HepG2 (cell line): ENCODE measurements around the gene KCNJ14. TPM values are rescaled to one million over a fixed set of nuclear protein-coding genes. Genes with fewer than 3 reads are reported as not detected.
A peak's percentile ranks its signal among the peaks of the same experiment; 100 is the strongest.

ENCODE experiments used
- BCL6 ChIP-seq: IDR thresholded peaks from 2 replicates; pipeline ENCODE4 v1.6.1; 2016; ENCODE audit warnings: missing genetic modification reagents, missing compliant biosample characterization
- CERS6 ChIP-seq: sonication (generic); formaldehyde crosslinking; IDR thresholded peaks from 2 replicates; pipeline ENCODE4 v1.5.0; 2020; ENCODE audit warnings: missing genetic modification reagents
- HNF1A ChIP-seq, 2 experiments: sonication (generic) in 1 of 2; formaldehyde crosslinking in 1 of 2; IDR thresholded peaks; 2 replicates each; pipeline versions ENCODE4 v1.4.0 to v1.6.1; 2016 to 2020; ENCODE audit warnings: borderline replicate concordance in 1 of 2, low read depth in 1 of 2, mild to moderate bottlenecking in 1 of 2, missing genetic modification reagents in 1 of 2
- HOXA9 ChIP-seq: sonication (generic); formaldehyde crosslinking; IDR thresholded peaks from 2 replicates; pipeline ENCODE4 v1.8.1; 2022; ENCODE audit warnings: missing genetic modification reagents, mild to moderate bottlenecking, moderate library complexity, borderline replicate concordance
- JUN ChIP-seq: sonication (generic); formaldehyde crosslinking; IDR thresholded peaks from 2 replicates; pipeline ENCODE4 v1.4.0; 2020; ENCODE audit warnings: mild to moderate bottlenecking, missing genetic modification reagents
- MED8 ChIP-seq: sonication (generic); formaldehyde crosslinking; IDR thresholded peaks from 2 replicates; pipeline ENCODE4 v1.8.1; 2023; ENCODE audit warnings: mild to moderate bottlenecking, missing genetic modification reagents; ENCODE audit not compliant: insufficient replicate concordance
- NFAT5 ChIP-seq: sonication (generic); formaldehyde crosslinking; IDR thresholded peaks from 2 replicates; pipeline ENCODE4 v1.4.0; 2020; ENCODE audit warnings: missing genetic modification reagents
- NFE2L2 ChIP-seq: fragments of 150-350 bp; IDR thresholded peaks from 2 replicates; pipeline ENCODE4 v1.6.1; 2014; ENCODE audit warnings: low read length
- PHF8 ChIP-seq: sonication (generic); formaldehyde crosslinking; IDR thresholded peaks from 2 replicates; pipeline ENCODE4 v1.5.0; 2020; ENCODE audit warnings: missing genetic modification reagents
- POLR2A ChIP-seq, 2 experiments: IDR thresholded peaks; 2 replicates each; pipeline ENCODE4 v1.6.1; 2011; ENCODE audit warnings: low read depth in 2 of 2, low read length in 2 of 2, mild to moderate bottlenecking in 1 of 2, moderate library complexity in 1 of 2; ENCODE audit not compliant: insufficient read depth in 1 of 2
- RAD51 ChIP-seq: fragments of 450-650 bp; IDR thresholded peaks from 2 replicates; pipeline ENCODE4 v1.6.1; 2016; ENCODE audit warnings: borderline replicate concordance
- RFX3 ChIP-seq: IDR thresholded peaks from 2 replicates; pipeline ENCODE4 v1.6.1; 2016; ENCODE audit warnings: missing biosample characterization, missing genetic modification reagents
- SMYD3 ChIP-seq: sonication (generic); formaldehyde crosslinking; IDR thresholded peaks from 2 replicates; pipeline ENCODE4 v1.8.1; 2023; ENCODE audit warnings: mild to moderate bottlenecking, missing genetic modification reagents
- SNAPC5 ChIP-seq: sonication (generic); formaldehyde crosslinking; IDR thresholded peaks from 2 replicates; pipeline ENCODE4 v1.8.1; 2023; ENCODE audit warnings: mild to moderate bottlenecking, missing genetic modification reagents, borderline replicate concordance
- SOX5 ChIP-seq: IDR thresholded peaks from 2 replicates; pipeline ENCODE4 v1.6.1; 2016; ENCODE audit warnings: borderline replicate concordance
- ZBTB21 ChIP-seq: sonication (generic); formaldehyde crosslinking; IDR thresholded peaks from 2 replicates; pipeline ENCODE4 v1.4.0; 2020; ENCODE audit warnings: missing genetic modification reagents
- ZFP1 ChIP-seq: IDR thresholded peaks from 2 replicates; pipeline ENCODE4 v1.6.1; 2016
- ZNF382 ChIP-seq: sonication (generic); formaldehyde crosslinking; IDR thresholded peaks from 2 replicates; pipeline ENCODE4 v1.5.0; 2020; ENCODE audit warnings: missing genetic modification reagents, mild to moderate bottlenecking, borderline replicate concordance
- ZNF781 ChIP-seq: sonication (generic); formaldehyde crosslinking; IDR thresholded peaks from 2 replicates; pipeline ENCODE4 v1.5.1; 2020; ENCODE audit warnings: borderline replicate concordance, mild to moderate bottlenecking, missing genetic modification reagents; ENCODE audit errors: not compliant biosample characterization
- polyA plus RNA-seq, 8 experiments: library from polyadenylated mRNA; depleted of rRNA in 3 of 8; stranded (reverse) in 7 of 8; unstranded in 1 of 8; fragments of >200 nt; fragmentation: Illumina TruSeq in 4 of 8; extraction: Trizol in 4 of 8; gene quantifications; 2 replicates each; pipeline versions ENCODE4 v1.2.1 to v1.2.3, GENCODE V29; 2011 to 2016; ENCODE audit warnings: low read depth in 4 of 8, missing spikeins in 1 of 8, mixed read lengths in 1 of 8; ENCODE audit not compliant: insufficient read depth in 1 of 8
- total RNA-seq, 5 experiments: library from RNA; depleted of rRNA; stranded (reverse); fragments of >200 nt; fragmentation: Illumina TruSeq; extraction: Trizol; gene quantifications; 2 replicates each; pipeline ENCODE4 v1.2.3, GENCODE V29; 2016; ENCODE audit warnings: low read depth in 1 of 5

KCNJ14 gene
- total and polyA plus RNA-seq, 2 of the 13 experiments (the other 11 are each of a cell fraction or from before 2014, with no cell fraction given), result 0.20 to 0.51 TPM

- TF ChIP-seq RFX3 (CRISPR knock-in tag) (peak; percentile 77), ZBTB21 (no peak), SNAPC5 (CRISPR knock-in tag) (no peak), NFE2L2 (no peak), RAD51 (no peak), BCL6 (CRISPR knock-in tag) (no peak; the same call in 1 of the 2 replicates), SOX5 (CRISPR knock-in tag) (no peak; the same call in 1 of the 2 replicates), MED8 (CRISPR knock-in tag) (no peak), ZFP1 (CRISPR knock-in tag) (0 out of 2 replicates have a peak, but pooled peaks have one; percentile 27), ZNF781 (CRISPR knock-in tag) (no peak), PHF8 (peak; percentile 92), POLR2A (IDR thresholded peaks at IDR 0.05; ENCODE audit: insufficient read depth in 1 of 2, low read depth in 2 of 2, low read length in 2 of 2) (peak; percentile 81 to 83), NFAT5 (no peak), CERS6 (CRISPR knock-in tag) (no peak), HOXA9 (CRISPR knock-in tag) (no peak), JUN (CRISPR knock-in tag) (0 out of 2 replicates have a peak, but pooled peaks have one; percentile 24), SMYD3 (CRISPR knock-in tag) (no peak), HNF1A (IDR thresholded peaks at IDR 0.05; ENCODE audit: low read depth) (no peak), HNF1A (CRISPR knock-in tag; IDR thresholded peaks at IDR 0.05; ENCODE audit: borderline replicate concordance) (0 out of 2 replicates have a peak, but pooled peaks have one; percentile 30), ZNF382 (CRISPR knock-in tag) (no peak)
Observed at GRCh38 chr19:48445606-48446481, 9.5 kb upstream of the KCNJ14 start, which contains the start of gene GRWD1 (continued).
